Effector CD4-positive, alpha-beta T cell (primary cell): ENCODE measurements around the gene DIABLO.
A peak's percentile ranks its signal among the peaks of the same experiment; 100 is the strongest.
"Not testable (repeated sequence)": the region's sequence is repeated elsewhere in the genome, so short reads cannot be mapped to it uniquely, and the experiment has no call there.

Source experiments
- DNase-seq: peaks from one replicate; pipeline ENCODE4 v3.0.0-alpha.2; 2020

Gene DIABLO

DNA sequence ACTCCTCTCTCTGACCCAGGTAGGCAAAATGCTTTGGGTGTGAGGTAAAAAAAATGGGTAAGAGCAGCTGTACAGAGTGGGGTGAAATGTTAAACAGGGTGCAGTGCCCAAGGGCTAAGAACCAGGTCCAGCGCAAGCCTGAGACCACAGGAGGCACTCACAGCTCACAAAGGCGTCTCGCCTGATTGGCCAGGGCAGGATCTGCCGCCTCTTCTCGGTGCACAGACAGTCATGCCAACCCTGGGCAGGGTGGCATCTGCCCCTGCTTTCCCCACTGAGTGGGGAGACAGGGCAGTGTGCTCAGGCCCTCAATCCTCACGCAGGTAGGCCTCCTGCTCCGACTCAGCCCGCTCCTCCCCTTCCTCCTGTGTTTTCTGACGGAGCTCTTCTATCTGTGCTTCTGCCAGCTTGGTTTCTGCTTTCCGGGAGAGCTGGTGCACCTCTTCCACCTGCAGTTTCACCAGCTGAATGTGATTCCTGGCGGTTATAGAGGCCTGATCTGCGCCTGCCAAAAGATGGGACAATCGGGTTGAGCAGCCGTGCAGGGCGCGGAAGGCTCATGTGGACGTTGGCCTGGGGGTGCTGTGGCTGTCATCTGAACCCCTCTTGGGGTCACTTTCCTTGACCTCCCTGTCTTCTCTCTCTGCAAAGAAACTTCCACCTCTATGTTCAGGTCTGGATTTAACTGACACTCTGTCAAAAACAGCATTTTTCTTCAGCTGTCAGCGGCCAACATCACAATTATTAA lies 17.6 kb downstream of the DIABLO start:
- DNase-seq, result no peak

GRCh38 chr12:122207391-122207790 lies 18.5 kb downstream of the DIABLO start:
- DNase-seq, result no peak

DNA sequence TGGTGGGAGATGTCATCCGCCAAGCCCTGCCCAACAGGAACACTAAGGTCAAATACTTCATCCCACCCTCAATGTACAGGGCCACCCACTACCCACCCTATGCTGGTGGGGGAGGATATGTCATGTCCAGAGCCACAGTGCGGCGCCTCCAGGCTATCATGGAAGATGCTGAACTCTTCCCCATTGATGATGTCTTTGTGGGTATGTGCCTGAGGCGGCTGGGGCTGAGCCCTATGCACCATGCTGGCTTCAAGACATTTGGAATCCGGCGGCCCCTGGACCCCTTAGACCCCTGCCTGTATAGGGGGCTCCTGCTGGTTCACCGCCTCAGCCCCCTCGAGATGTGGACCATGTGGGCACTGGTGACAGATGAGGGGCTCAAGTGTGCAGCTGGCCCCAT lies 18.9 kb downstream of the DIABLO start:
- no peak for DNase-seq

- DNase-seq, result no peak
Measured at GRCh38 chr12:122206111-122206881, 19.6 kb downstream of the DIABLO start.

DNA sequence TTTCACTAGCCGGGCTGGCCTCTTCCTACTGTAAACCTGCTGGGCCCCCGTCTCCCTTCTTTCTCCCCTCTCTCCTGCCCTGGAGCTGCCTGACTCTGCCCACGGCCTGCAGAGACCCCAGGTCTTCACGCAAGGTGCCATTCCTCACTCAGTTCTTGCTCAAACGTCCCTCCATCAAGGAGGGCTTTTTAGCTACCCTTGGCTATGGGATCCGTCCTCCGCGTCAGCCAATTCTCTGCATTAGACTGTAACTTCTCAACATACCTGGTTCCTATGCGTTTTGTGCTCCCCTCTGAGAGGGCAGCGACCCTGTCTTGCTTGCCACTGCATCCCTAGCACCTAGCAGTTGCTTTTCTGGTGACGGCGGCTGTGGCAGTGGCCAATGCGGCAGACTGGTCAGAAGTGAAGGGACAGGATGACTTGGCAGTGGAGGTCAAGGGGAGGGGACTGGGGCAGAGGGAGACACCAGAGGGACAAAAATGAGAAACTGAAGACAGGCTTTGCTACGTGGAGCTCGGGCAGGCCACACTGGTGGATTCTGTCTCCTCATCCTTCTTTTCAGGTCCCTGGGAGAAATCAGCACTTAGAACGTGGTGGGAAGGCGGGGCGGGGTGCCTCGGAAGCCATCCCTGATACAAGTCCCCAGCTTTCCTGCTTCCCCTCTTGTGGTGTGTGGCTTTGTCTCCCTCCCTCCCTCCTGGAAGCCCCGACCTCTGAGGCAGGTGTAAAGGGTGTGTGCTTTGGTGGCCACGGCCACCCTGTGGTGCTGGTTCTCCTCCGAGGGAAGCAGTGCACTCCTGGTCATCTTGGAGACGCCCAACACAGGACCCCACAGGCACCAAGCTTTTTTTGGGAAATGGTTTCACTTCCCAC lies 20.6 kb downstream of the DIABLO start:
- DNase-seq, result no peak

DNA sequence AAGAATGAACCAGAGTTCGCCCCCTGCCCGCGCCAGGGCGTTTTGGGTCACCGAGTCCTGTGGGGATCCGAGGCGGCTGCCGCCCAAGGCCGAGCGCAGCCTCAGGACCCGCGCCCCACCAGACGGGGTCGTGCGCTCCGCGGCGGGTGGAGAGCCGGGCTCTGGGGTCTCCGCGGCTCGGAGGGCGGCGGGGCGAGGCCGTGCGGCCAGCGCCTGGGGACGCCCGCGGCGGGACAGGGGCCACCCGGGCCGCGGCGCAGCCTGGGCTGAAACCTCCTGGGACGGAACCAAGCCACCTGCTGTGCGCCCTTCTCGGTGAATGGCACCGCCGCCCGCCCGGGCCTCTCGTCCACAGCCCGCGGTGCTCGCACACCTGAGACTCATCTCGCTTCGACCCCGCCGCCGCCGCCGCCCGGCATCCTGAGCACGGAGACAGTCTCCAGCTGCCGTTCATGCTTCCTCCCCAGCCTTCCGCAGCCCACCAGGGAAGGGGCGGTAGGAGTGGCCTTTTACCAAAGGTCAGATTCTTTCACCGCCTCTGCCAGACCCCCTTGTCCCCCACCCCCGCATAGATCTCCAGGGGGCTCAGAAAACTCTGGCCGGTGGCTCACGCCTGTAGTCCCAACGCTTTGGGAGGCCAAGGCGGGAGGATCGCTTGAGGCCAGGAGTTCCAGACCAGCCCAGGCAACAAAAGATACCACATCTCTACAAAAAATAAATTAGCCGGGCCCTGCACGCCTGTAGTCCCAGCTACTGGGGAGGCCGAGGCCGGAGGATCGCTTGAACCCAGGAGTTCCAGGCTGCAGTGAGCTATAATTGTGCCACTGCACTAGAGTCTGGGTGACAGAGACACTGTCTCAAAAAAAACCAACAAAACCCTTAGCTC lies 21.4 kb downstream of the DIABLO start:
- no peak for DNase-seq

- peak; percentile 60 for DNase-seq
Measured at GRCh38 chr12:122203301-122204166, 22.3 kb downstream of the DIABLO start, which contains the start of gene B3GNT4. B3GNT4 (plus strand) TSS chr12:122203709; CDS start chr12:122204619, 910 bp downstream.

- DNase-seq, result not testable (repeated sequence)
Measured at GRCh38 chr12:122202811-122203210, 23.0 kb downstream of the DIABLO start.

- no peak for DNase-seq
Measured at GRCh38 chr12:122202017-122202416, 23.8 kb downstream of the DIABLO start.

- DNase-seq, result no peak
Measured at GRCh38 chr12:122201381-122201780, 24.5 kb downstream of the DIABLO start.

DNA sequence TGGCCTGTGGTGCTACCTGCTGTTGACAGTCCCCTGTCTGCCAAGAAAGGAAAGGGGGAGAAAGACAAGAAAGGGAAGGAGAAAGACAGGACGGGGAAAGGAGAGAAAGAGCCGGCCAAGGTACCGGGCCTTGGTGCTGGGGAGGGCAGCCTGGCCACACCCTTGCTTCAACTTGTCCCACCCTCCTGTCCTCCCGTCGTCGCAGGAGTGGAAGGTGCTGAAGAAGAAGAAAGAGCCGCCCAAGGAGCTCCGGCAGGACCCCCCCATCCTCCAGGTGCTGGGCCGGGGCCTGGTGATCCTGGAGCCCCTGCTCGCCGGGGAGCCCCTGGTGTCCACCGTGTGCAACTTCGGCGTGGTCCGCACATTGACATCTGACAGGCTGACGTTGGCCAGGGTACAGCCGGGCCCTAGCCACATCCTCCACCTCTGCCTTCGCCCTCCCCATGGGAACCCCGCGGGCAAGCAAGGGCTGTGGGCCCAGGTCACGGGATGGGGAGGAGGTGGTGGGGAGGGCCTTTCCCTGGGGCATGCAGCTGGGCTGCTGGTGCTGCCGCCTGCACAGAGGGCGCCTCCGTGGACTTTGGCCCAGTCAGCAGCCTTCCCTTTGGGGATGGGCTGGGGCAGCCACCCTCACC lies 25.2 kb downstream of the DIABLO start:
- DNase-seq, result no peak

DNA sequence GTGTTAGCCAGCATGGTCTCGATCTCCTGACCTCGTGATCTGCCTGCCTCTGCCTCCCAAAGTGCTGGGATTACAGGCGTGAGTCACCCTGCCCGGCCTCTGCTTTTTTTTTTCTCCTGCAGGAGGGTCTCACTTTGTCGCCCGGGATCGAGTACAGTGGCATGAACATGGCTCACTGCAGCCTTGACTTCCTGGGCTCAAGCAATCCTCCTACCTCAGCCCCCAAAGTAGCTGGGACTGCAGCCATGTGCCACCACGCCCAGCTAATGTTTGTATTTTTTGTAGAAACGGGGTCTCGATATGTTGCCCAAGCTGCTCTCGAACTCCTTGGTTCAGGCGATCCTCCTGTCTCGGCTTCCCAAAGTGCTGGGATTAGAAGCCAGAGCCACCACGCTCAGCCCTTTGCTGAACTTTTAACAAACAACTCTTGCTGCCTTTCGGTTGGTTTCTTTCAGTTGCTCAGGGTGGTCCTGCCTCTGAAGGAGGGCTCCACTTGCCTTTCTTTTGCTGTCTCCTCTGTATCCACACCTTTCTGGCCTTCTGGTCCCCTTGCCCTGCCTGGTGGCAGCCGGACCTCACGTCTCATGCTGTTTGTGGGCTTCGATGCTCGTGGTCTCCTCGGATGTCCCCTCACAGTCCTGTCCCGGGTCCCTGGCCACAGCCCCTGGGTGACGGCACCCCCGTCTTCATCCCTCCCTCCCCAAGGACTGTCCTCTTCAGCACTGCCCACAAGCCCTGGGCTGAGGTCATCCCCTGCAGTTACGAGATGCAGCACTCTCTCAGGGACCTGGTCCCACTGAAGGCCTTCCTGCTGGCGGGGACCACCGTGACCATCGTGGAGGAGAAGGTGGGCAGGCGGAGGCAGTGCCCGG lies 26.1 kb downstream of the DIABLO start:
- DNase-seq, result no peak

GRCh38 chr12:122197612-122197966 lies 28.3 kb downstream of the DIABLO start:
- DNase-seq, result no peak

- DNase-seq, result no peak
Measured at GRCh38 chr12:122195405-122195804, 30.4 kb downstream of the DIABLO start.

DNA sequence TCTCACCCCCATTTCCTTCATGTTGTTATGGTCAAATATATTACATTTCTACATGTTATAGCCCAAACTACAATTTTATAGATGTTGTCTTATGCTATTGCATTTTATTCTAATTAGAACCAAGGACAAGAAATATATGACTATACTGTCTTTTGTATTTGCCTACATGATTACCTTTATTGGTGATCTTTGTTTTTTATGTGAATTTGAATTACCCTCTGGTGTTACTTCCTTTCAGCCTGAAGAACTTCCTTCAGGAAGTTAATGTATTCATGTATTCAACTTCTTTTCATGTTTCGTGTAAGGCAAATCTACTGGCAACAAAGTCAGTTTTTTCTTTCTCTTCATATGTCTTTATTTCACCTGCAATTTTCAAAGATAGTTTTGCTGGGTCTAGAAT lies 31.0 kb downstream of the DIABLO start:
- no peak for DNase-seq

DNA sequence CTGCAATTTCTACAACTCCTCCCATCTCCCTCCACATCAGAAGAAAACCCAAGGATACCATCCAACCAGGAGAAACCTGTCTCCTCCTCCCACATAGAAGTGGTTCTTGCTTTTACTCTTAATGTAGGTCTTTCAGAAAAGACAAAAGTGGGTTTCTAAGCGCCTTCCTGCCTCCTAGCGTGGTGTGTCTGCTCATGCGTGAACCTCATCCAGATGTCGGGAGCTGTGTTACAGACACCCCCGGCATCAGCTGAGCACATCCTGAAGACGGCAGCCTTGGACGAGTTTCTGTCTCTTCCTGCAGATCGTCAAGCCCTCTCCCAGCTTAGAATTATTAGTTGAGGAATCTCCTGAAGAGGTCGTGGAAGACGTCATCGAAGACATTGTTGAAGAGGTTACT lies 33.4 kb downstream of the DIABLO start:
- DNase-seq, result no peak

GRCh38 chr12:122190842-122191668 lies 34.8 kb downstream of the DIABLO start:
- peak; percentile 31 for DNase-seq

DNA sequence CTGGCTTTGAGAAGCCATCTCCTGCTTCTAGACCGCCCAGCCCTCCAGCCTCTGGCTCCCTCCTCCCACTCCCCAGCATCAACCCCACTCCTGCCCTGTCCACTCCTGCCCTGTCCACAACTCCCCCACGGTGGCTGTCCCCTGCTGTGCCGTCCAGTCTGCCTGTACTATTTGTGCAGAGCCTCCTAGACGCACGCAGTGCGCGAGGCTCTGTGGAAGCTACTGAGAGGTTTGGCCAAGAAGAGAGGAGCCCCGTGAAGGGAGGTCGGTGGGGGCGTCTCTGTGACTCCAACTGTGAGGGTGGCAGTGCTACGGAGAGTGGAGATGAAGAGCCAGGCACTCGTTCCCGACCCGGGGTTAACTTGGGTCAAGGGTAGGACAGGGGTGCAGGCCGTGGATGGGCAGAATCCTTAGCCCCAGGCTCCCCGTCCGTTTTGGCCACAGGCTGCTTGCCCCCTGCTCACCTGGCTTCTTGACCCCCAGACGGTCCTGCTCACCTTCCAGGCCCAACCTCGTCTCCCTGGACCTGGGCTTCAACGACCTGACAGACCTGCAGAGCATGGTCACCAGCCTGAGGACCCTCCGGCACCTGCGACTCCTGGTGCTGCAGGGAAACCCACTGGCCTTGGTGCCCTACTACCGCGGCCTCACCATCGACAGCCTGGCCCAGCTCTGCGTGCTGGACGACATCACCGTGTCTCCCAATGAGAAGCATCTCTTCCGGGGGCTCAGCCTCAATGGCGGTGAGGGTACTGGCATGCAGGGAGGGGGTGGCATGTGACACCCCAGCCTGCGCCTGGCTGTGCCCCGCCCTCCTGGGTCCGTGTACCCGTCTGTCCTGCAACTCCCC lies 36.0 kb downstream of the DIABLO start:
- DNase-seq, result no peak
